ENCODE results near the gene ZFYVE28.

Gene ZFYVE28

GRCh38 chr4:2297606-2298531 lies 120.6 kb downstream of the ZFYVE28 start:
- Histone ChIP-seq H3K9ac (ENCODE audit: low read depth, low read length) (no peak overlapping the region), H3K4me2 (ENCODE audit: low read length) (no peak overlapping the region), H3K36me3 (ENCODE audit: insufficient read depth, low read length) (no peaks in the 10 kb centered on the region), H3K9me3 (replicated peaks; ENCODE audit: low read length) (peaks cover 5% of the 10 kb centered on the region), H3K4me1 (ENCODE audit: control insufficient read depth, insufficient read depth, low read length) (peaks cover 1% of the 10 kb centered on the region), H3K27me3 (ENCODE audit: control insufficient read depth, insufficient read depth, low read length) (peaks cover 27% of the 10 kb centered on the region), H3K4me3 (ENCODE audit: low read length) (no peak overlapping the region)

- no peaks in the 10 kb centered on the region for H3K36me3 ChIP-seq (ENCODE audit: insufficient read depth, low read length)
- H3K4me3 ChIP-seq (ENCODE audit: low read length), result no peak overlapping the region
- no peaks in the 10 kb centered on the region for H3K9me3 ChIP-seq (replicated peaks; ENCODE audit: low read length)
- no peak overlapping the region for H3K4me2 ChIP-seq (ENCODE audit: low read length)
- peaks cover 6% of the 10 kb centered on the region for H3K4me1 ChIP-seq (ENCODE audit: control insufficient read depth, insufficient read depth, low read length)
- peaks cover 32% of the 10 kb centered on the region for H3K27me3 ChIP-seq (ENCODE audit: control insufficient read depth, insufficient read depth, low read length)
- H3K9ac ChIP-seq (ENCODE audit: low read depth, low read length), result no peak overlapping the region
Measured at GRCh38 chr4:2296631-2297601, 121.5 kb downstream of the ZFYVE28 start.

- H3K4me1 ChIP-seq (ENCODE audit: control insufficient read depth, insufficient read depth, low read length), result peaks cover 6% of the 10 kb centered on the region
- no peak overlapping the region for H3K4me2 ChIP-seq (ENCODE audit: low read length)
- H3K9ac ChIP-seq (ENCODE audit: low read depth, low read length), result no peak overlapping the region
- H3K36me3 ChIP-seq (ENCODE audit: insufficient read depth, low read length), result no peaks in the 10 kb centered on the region
- peaks cover 40% of the 10 kb centered on the region for H3K27me3 ChIP-seq (ENCODE audit: control insufficient read depth, insufficient read depth, low read length)
- no peaks in the 10 kb centered on the region for H3K9me3 ChIP-seq (replicated peaks; ENCODE audit: low read length)
- H3K4me3 ChIP-seq (ENCODE audit: low read length), result no peak overlapping the region
Measured at GRCh38 chr4:2295900-2296442, 122.5 kb downstream of the ZFYVE28 start.

GRCh38 chr4:2295500-2295899 lies 122.9 kb downstream of the ZFYVE28 start:
- Histone ChIP-seq H3K27me3 (ENCODE audit: control insufficient read depth, insufficient read depth, low read length) (peaks cover 40% of the 10 kb centered on the region), H3K4me3 (ENCODE audit: low read length) (no peak overlapping the region), H3K4me2 (ENCODE audit: low read length) (no peak overlapping the region), H3K9ac (ENCODE audit: low read depth, low read length) (no peak overlapping the region), H3K4me1 (ENCODE audit: control insufficient read depth, insufficient read depth, low read length) (peaks cover 6% of the 10 kb centered on the region), H3K9me3 (replicated peaks; ENCODE audit: low read length) (no peaks in the 10 kb centered on the region), H3K36me3 (ENCODE audit: insufficient read depth, low read length) (no peaks in the 10 kb centered on the region)

- no peak overlapping the region for H3K9ac ChIP-seq (ENCODE audit: low read depth, low read length)
- H3K9me3 ChIP-seq (replicated peaks; ENCODE audit: low read length), result no peaks in the 10 kb centered on the region
- H3K27me3 ChIP-seq (ENCODE audit: control insufficient read depth, insufficient read depth, low read length), result peaks cover 19% of the 10 kb centered on the region
- H3K36me3 ChIP-seq (ENCODE audit: insufficient read depth, low read length), result no peaks in the 10 kb centered on the region
- peaks cover 6% of the 10 kb centered on the region for H3K4me1 ChIP-seq (ENCODE audit: control insufficient read depth, insufficient read depth, low read length)
- no peak overlapping the region for H3K4me2 ChIP-seq (ENCODE audit: low read length)
- H3K4me3 ChIP-seq (ENCODE audit: low read length), result no peak overlapping the region
Measured at GRCh38 chr4:2292646-2293108, 125.8 kb downstream of the ZFYVE28 start.

GRCh38 chr4:2291705-2292645 lies 126.5 kb downstream of the ZFYVE28 start:
- no peak overlapping the region for H3K9ac ChIP-seq (ENCODE audit: low read depth, low read length)
- H3K4me2 ChIP-seq (ENCODE audit: low read length), result no peak overlapping the region
- H3K4me1 ChIP-seq (ENCODE audit: control insufficient read depth, insufficient read depth, low read length), result peaks cover 6% of the 10 kb centered on the region
- H3K27me3 ChIP-seq (ENCODE audit: control insufficient read depth, insufficient read depth, low read length), result peaks cover 13% of the 10 kb centered on the region
- H3K9me3 ChIP-seq (replicated peaks; ENCODE audit: low read length), result no peaks in the 10 kb centered on the region
- no peak overlapping the region for H3K4me3 ChIP-seq (ENCODE audit: low read length)
- H3K36me3 ChIP-seq (ENCODE audit: insufficient read depth, low read length), result no peaks in the 10 kb centered on the region

GRCh38 chr4:2290974-2291704 lies 127.3 kb downstream of the ZFYVE28 start:
- Histone ChIP-seq H3K4me2 (ENCODE audit: low read length) (no peak overlapping the region), H3K9me3 (replicated peaks; ENCODE audit: low read length) (no peaks in the 10 kb centered on the region), H3K36me3 (ENCODE audit: insufficient read depth, low read length) (no peaks in the 10 kb centered on the region), H3K27me3 (ENCODE audit: control insufficient read depth, insufficient read depth, low read length) (peaks cover 13% of the 10 kb centered on the region), H3K9ac (ENCODE audit: low read depth, low read length) (no peak overlapping the region), H3K4me3 (ENCODE audit: low read length) (no peak overlapping the region), H3K4me1 (ENCODE audit: control insufficient read depth, insufficient read depth, low read length) (peaks cover 6% of the 10 kb centered on the region)

- H3K4me3 ChIP-seq (ENCODE audit: low read length), result no peak overlapping the region
- no peaks in the 10 kb centered on the region for H3K36me3 ChIP-seq (ENCODE audit: insufficient read depth, low read length)
- no peak overlapping the region for H3K9ac ChIP-seq (ENCODE audit: low read depth, low read length)
- peaks cover 11% of the 10 kb centered on the region for H3K4me1 ChIP-seq (ENCODE audit: control insufficient read depth, insufficient read depth, low read length)
- H3K4me2 ChIP-seq (ENCODE audit: low read length), result no peak overlapping the region
- peaks cover 13% of the 10 kb centered on the region for H3K27me3 ChIP-seq (ENCODE audit: control insufficient read depth, insufficient read depth, low read length)
- no peaks in the 10 kb centered on the region for H3K9me3 ChIP-seq (replicated peaks; ENCODE audit: low read length)
Measured at GRCh38 chr4:2290488-2290887, 128.0 kb downstream of the ZFYVE28 start.

- peaks cover 16% of the 10 kb centered on the region for H3K4me1 ChIP-seq (ENCODE audit: control insufficient read depth, insufficient read depth, low read length)
Measured at GRCh38 chr4:2289955-2290333, 128.5 kb downstream of the ZFYVE28 start.

GRCh38 chr4:2289311-2289954 lies 129.0 kb downstream of the ZFYVE28 start:
- no peak overlapping the region for H3K4me2 ChIP-seq (ENCODE audit: low read length)
- H3K36me3 ChIP-seq (ENCODE audit: insufficient read depth, low read length), result no peaks in the 10 kb centered on the region
- H3K9me3 ChIP-seq (replicated peaks; ENCODE audit: low read length), result no peaks in the 10 kb centered on the region
- peaks cover 13% of the 10 kb centered on the region for H3K27me3 ChIP-seq (ENCODE audit: control insufficient read depth, insufficient read depth, low read length)
- H3K4me1 ChIP-seq (ENCODE audit: control insufficient read depth, insufficient read depth, low read length), result peaks cover 17% of the 10 kb centered on the region
- no peak overlapping the region for H3K4me3 ChIP-seq (ENCODE audit: low read length)
- H3K9ac ChIP-seq (ENCODE audit: low read depth, low read length), result no peak overlapping the region

More at GRCh38 chr4:2289955-2290333, 128.5 kb downstream of the ZFYVE28 start:
- no peak overlapping the region for H3K4me2 ChIP-seq (ENCODE audit: low read length)
- H3K36me3 ChIP-seq (ENCODE audit: insufficient read depth, low read length), result no peaks in the 10 kb centered on the region
- no peaks in the 10 kb centered on the region for H3K9me3 ChIP-seq (replicated peaks; ENCODE audit: low read length)
- peaks cover 13% of the 10 kb centered on the region for H3K27me3 ChIP-seq (ENCODE audit: control insufficient read depth, insufficient read depth, low read length)
- no peak overlapping the region for H3K4me3 ChIP-seq (ENCODE audit: low read length)
- no peak overlapping the region for H3K9ac ChIP-seq (ENCODE audit: low read depth, low read length)

All from skeletal muscle satellite cell (primary cell).